ENCODE results near the gene ZFYVE28. TPM values are rescaled to one million over a fixed set of nuclear protein-coding genes. Genes with fewer than 3 reads are reported as not detected.
"Not testable (repeated sequence)": the region's sequence is repeated elsewhere in the genome, so short reads cannot be mapped to it uniquely, and the experiment has no call there.

Gene ZFYVE28
- total RNA-seq, 1 experiment from 2014 or later: 3.4 TPM

DNA sequence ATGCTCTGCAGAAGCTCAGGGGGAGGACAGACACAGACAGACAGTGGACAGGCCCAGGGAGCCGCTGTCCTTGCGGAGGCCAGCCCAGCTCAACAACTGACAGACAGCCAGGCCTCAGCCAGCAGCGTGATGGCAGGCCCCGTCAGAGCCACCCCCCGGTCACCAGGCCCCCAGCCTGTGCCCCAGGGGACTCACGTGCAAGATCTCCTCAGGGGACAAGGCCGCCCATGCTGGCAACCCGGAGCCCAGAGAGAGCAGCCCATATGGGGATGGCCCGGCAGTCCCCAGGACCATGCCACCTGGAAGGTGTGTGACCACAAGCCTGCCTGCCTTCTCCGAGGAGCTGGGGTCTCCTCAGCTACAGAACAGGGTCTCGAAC is 128.5 kb downstream of the ZFYVE28 start:
- no peak for DNase-seq (ENCODE audit: low spot score)

DNA sequence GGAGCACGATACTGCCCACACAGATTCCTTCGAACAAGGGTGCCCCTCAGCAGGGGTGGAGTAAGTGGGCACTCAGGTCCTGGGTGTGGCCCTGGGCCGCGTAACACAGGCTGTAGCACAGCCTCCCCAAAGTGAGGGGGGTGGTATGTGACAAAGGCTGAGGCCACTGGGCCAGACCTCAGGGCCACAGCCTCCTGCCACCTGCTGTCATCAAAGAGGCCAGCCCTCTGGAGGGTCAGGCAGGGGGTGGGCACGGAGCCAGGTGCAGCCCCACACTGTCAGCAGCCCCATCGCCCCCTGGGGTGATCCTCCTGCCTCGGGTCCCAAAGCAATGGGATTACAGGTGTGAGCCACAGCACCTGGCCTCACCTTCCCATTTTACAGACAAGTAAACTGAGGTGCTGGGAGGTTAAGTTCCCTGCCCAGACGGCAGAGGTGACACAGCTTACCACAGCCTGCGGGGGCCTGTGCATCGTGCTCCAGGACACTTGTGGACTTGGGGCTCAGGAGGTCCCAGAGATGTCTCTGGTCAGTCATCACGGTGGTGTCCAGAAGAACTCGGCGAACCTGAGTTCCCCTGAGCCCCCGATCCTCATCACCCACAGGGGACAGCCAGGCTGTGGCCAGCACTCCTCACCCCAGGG is 129.0 kb downstream of the ZFYVE28 start:
- no peak for DNase-seq (ENCODE audit: low spot score)

DNA sequence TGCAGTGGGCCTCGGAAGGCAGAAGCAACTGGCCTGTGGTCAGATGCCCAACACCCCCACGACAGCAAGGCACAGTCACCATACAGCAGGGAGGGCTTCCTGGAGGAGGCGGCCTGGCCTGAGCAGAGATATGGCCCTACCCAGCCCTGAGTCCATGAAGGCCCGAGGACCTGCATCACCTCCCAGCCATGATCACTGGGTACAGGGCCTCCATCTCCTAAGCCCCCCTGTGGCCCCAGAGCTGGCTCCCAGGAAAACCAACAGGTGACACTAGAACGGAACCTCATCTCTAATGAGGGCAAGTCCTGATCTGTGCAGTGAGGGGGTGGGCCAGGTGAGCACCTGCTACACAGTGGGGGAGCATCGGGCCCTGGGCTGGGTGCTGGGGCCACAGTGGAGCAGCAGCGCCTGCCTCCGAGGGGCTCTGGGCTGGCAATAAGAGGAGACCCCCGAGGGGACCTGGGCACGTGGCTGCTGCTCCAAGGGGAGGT is 130.3 kb downstream of the ZFYVE28 start:
- DNase-seq (ENCODE audit: low spot score): no peak

DNA sequence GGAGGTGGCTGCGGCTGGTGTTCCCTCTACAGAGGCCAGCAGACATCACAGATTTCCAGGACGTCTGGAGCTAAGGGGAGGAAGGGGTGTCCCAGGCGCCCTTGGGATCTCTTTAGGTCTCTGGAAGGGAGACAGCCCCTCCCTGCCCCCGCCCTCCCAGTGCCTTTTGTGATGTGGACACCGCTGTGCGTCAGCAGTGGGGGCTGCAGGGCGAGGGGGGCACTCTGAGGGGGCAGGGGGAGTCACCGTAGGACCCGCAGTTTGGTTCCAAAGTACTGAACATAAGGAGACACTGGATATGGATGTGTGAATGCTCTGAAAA is 130.9 kb downstream of the ZFYVE28 start:
- DNase-seq (ENCODE audit: low spot score): no peak

DNA sequence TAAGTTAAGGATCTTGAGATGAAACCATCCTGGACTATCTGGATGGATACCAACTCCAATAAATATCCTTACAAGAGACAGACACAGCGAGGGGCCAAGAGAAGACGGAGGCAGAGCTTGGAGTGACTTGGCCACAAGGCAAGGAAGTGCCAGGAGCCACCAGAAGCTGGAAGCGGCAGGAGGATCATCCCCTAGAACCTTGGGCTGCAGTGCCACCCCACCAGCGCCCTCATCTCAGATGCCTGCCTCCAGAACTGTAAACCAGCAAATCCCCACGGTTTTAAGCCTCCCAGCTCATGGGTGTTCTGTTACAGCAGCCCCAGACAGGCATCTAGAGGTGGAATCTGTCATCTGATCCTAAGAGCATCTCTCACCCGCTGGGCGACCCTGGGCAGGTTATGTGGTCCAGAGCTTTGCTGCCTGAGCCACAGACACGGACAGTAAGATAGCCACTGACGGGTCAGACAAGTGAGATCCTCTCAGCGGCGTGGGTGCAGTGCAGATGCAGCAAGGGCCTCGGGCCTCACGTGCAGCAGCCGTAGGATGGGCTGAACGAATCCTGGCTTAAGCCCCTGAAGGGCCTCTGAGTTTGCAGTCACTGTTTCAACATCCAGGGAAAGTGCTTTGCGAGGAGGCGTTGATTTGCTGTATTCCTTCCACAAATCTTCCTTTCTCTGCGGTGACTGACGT is 131.4 kb downstream of the ZFYVE28 start:
- no peak for DNase-seq (ENCODE audit: low spot score)

DNA sequence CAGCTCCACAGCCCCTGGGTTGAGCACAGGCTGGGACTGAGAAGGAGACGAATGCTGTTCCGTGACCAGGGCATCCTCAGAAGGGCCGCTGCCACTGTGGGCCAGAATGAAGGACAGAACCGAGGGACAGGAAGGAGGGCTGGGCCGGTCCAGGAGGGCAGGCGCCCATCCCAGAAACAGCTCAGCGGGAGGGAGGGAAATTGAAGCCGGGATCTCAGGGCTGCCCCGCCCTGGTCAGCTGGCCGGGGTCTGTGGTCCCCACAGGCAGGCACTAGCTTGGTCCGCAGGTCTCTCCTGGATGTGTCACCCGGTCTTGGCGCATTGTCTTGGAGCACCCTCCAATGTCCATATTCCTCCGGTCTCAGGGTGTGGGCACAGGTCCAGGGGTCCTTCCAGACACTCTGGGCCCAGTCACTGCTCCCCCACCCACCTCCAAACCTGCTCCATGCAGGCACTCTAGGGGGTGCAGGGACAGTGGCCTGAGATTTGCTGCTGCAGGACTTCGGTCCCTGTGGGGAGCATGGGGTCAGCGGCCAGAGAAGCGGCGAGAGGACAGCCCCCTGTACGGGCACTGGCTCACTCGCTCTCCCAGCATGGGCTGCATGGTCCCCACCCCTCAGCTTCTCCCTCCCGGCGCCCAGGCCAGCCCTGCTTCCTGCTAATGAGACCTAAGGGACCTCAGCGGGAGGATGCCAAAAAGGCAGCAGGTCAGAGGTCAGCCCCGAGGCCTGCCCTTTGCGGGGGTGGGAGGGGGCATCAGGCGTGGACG is 132.6 kb downstream of the ZFYVE28 start:
- DNase-seq (ENCODE audit: low spot score): no peak

DNA sequence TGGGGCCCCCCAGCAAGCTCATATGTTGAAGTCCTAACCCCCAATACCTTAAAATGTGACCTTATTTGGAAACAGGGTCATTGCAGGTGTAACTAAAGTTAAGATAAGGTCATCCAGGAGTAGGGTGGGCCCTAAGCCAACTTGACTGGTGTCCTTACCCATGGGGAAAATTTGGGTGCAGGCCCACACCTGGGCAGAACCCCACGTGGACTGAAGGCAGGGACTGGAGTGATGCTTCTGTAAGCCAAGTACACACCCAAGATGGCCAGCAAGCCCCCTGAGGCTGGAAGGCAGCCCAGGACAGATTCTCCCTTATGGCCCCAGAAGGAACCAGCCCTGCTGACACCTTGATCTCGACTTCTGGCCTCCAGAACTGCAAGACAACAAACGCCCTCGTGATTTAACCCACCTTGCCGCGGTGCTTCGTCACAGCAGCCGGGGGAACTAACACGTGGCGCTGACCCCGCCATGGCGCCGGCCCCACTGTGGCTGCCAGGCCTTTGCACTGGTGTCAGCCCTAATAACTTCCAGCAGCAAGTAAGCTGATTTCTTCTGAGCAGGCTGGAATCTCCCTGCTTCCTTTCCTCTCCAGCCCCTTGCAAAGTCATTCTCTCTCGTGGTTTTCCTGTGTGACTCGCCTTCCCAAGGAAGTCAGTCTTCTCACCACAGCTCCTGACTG is 133.4 kb downstream of the ZFYVE28 start:
- DNase-seq (ENCODE audit: low spot score): peak; percentile 64

DNA sequence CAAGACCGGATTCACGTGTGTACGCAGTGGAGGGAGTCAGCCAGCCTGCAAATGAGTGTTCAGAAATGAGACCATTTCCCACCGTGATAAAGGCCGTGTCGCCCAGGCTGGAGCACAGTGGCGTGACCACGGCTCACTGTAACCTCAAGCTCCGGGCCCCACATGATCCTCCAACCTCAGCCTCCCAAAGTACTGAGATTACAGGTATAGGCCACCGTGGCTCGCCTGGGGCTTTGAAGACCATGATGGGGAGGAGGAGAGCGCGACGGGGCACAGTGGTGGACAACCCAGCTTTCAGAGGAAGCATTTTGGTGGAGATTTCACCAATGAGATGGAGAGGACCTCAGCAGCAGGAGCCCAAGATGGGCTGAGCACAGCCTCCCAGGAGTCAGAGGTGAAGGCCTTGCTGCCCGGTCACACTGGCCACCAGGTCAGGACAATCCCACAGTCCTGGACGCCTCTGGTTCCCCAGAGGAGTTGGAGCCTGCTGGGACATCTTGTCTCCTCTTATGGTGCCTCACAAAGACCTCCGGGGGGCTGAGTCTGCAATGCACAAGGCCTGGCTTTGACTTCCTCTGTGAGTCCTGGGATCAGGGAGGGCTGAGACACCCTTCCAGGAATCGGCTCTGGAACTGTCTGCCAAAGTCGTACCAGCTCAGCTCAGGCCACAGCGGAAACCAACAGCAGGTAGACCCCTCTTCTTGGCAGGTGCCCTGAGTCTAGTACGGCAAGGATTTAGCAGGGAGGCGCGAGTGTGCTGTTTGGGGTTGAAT is 134.1 kb downstream of the ZFYVE28 start:
- no peak for DNase-seq (ENCODE audit: low spot score)

DNA sequence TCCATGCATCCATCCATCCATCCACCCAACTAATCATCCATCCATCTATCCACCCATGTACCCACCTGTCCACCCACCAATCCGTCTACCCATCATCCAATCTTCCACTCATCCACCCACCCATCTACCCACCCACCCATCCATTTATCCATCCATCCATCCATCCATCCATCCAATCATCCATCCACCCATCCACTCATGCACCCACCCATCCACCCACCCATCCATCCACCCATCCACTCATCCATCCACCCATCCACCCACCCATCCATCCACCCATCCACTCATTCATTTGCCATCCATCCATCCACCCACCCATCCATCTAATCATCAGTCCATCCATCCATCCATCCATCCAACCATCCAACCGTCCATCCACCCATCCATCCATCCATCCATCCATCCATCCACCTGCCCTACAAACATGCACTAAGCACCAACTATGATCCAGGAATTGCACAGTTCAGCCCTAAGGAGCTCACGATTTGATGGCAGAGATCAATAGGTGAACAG is 135.2 kb downstream of the ZFYVE28 start:
- no peak for DNase-seq (ENCODE audit: low spot score)

DNA sequence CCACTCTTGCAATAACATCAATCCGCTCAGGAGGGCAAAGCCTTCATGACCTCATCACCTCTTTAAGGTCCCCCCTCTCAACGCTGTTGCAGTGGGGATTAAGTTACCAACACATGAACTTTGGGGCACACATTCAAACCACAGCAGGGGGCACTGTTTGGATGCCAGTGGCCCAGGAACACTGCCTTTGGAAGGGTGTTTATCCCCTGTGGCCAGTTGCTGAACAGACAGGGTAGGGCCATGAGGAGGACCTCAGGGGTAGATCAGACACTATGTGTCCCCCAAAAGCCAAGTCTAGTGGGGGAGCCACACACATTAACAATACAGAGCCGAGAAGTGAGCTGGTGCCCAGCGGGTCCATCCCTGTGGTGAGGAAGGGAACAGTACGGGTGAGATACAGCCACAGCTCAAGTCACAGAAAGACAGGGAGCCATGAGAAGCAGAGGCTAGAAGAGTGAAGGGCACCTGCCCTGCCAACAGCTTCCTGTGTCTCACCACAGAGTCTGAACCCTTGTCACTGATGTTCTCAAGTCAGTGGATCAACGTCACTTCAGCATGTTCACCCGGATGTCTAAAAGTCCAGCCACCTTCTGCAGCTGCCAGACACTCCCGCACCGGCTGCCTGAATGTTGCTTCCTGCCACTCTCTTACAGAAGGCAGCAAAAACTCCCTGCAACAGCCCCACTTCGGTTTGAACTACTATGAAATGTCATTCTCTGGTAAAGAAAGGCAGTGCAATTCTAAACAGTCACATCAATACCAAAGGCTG is 136.7 kb downstream of the ZFYVE28 start:
- no peak for DNase-seq (ENCODE audit: low spot score)

DNA sequence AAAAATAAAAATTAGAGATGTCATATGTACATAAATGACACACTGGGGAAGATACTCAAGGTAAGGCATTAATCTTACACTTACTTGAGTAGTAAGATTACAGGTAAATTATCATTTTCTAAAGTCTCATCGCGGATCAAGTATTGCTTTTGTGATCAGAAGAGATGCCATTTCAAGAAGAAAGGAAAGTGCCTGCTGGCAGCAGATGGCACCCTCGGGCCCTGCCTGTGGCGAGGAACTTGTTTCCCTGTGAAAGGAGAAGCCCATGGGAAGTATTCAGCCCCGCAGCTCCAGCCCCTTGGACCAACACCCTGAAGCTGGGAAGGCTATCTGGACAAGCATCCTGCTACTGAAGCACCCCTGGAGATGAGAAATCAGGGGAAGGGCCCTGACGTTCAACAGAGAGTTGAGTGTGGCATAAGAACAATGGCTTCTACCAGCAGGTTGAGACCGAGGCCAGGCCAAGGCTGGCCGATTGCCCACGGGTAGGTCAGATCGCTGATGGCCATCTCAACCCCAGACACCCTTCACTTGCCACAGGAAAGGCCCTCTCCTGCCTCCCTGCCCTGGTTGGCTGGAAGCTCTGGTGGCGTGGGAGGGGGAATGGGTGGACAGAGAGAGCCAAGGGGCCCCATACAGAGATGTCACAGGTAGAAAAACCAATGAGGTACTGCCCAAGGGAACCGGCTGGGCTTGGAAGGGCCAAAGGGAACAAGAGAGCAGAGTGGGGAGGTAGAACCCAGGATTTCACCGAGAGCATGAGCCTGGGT is 137.7 kb downstream of the ZFYVE28 start:
- no peak for DNase-seq (ENCODE audit: low spot score)

DNA sequence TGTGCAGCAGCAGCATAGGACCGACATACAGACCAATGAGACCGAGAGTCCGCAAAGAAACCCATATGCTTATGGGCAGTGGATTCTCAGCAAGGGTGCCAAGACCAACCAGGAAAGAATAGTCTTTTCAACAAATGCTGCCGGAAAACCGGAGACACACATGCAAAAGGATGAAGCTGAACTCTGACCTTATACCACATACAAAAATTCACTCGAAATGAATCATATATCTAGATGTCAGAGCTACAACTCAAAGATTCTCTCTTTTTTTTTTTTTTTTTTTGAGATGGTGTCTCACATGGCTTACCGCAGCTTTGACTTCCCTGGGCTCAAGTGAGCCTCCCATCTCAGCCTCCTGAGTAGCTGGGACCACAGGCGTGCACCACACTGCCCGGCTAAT is 140.5 kb downstream of the ZFYVE28 start:
- no peak for DNase-seq (ENCODE audit: low spot score)

DNA sequence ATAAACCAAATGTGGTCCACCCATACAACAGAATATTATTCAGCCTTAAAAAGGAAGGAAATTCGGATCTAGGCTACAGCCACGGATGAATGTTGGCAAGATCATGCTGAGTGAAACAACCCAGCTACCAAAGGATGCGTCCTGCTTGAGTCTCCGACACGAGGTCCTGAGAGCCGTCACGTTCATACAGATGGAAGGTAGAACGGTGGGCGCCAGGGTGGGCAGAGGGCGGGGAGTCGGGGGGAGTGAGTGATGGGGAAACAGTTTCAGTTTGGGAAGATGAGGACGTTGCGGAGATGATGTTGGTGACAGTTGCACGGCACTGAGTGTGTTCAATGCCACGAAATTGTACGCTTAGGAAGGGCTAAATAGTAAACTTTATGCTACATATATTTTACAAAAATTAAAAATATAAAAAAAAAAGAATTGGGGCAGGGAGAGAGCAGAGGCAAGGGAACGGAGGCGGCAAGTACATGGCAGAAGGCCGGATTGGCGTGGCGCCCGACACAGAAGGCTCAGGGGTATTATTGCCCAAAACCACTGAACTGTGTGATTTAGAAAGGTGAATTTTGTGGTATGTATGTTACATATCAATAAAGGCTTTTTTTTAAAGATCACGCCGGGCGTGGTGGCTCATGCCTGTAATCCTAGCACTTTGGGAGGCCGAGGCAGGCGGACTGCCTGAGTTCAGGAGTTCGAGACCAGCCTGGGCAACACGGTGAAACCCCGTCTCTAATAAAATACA is 141.7 kb downstream of the ZFYVE28 start:
- no peak for DNase-seq (ENCODE audit: low spot score)

DNA sequence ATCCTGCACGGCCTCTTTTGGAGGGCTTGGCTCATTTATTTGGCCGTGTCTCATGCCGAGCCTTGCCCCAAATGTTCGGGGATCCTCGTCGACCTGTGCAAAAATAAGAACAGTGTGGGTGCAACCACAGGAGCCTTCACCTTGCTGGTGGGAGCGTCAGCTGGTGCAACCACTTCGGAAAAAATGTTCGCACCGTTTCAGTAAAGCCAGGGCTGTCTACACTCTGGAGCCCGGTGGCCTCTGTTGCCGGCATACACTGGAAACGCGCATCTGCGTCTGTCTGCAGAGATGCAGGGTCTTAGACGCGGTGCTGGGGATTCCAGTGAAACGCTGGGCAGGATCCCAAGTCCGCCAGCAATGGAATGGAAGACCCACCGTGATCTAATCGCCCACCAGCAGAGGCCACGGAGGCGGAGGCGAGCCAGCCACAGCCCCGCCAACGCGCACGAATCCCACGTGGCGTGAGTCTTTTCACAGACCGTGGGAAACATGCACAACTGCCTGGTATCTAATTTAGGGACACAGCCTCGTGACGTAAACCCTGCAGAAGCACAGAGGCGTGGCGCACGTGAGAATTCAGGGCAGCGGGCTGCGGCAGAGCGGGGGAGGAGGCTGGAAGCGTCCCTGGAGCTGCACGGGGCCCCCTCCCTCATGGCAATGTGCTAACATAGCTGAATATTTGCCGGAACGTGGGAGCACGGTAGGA is 142.7 kb downstream of the ZFYVE28 start:
- DNase-seq (ENCODE audit: low spot score): no peak

DNA sequence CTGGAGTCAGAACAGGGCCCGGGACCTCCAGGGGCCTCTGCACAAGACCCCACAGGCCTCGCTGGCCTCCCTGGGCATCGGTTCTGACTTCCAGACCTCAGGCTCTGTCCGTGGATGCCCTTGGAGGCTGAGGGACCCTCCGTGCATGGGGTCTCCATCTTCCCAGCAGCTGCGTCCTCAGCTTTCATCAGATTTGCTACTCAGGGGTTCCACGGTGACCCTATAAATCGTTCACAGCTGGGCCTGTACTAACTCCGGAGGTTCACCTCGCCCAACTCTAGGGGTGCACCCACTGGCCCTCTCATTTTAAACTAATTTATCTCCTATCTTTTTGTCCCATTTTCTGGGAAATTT is 143.4 kb downstream of the ZFYVE28 start:
- DNase-seq (ENCODE audit: low spot score): not testable (repeated sequence)

DNA sequence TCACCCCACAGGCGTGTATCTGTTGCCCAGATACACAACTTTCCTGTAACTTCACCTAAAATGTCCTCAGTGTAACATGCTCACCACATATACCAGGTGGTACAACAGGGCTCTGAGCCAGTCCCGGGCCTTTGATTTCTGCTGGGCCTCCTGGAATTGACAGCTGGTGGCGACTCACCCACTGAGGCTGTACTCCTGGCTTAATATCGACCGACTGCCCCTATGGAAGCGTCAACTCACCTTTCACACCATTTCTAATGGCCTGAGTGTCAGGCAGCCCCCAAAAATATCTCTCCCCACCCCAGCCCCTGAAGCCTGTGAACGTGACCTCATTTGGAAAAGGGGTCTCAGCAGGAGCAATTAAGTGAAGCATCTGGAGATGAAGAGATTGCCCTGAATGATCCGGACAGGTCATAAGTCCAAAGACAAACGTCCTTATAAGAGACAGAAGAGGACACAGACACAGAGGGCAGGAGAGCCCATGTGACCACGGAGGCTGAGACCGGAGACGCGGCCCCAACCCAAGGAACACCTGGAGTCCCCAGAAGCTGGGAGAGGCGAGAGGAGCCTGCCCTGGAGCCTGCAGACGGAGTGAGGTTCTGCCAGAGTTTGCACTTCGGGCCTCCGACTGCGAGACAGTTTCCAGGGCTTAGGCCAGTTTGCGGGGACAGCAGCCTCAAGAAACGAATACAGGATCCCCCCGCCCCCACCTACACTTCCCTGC is 144.0 kb downstream of the ZFYVE28 start:
- DNase-seq (ENCODE audit: low spot score): no peak

DNA sequence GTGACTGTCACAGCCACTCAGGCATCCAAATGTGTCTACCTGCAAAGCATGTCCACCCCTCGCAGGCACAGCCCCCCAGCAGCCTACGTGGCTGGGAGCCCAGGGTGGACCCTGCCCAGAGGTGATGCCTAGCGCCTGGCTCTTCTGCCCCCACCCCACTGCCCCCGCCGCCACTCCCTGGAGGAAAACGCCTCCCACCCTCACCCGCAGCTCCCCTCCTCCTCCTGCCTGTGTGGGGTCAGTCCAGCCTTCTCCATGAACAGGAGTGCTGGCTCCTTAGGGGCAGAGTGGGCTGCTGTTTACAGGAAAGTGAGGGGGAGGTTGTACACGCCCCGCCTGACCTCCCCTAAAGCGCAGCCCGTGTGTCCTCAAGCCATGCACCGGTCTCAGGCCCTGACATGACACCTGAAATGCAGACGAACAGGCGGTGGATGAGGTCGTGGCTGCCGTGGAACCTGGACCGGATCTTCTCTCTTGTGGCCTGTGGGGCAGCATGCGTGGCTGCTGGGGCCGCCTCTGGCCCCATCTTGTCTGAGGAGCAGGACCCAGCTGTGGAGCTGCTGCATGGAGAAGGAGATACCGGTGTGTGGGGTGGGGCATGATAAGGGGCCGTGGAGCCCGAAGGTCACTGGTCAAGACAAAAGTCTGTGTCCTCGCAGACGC is 144.7 kb downstream of the ZFYVE28 start:
- no peak for DNase-seq (ENCODE audit: low spot score)

All from A172 (cell line).